ENCODE results near the gene TM7SF3.
"Not testable (repeated sequence)": the region's sequence is repeated elsewhere in the genome, so short reads cannot be mapped to it uniquely, and the experiment has no call there.

TM7SF3 gene

GRCh38 chr12:27014085-27014858 lies at the start of gene TM7SF3:
Gene TM7SF3 (minus strand): TSS chr12:27014384. CDS start chr12:27014168, 216 bp downstream.
- peak; percentile 98 for DNase-seq

GRCh38 chr12:27063250-27063851 lies 49.2 kb upstream of the TM7SF3 start:
- no peak for DNase-seq

- no peak for DNase-seq
Observed at GRCh38 chr12:27061317-27061716, 47.1 kb upstream of the TM7SF3 start.

- DNase-seq, result no peak
Observed at GRCh38 chr12:27060740-27061139, 46.6 kb upstream of the TM7SF3 start.

- no peak for DNase-seq
Observed at GRCh38 chr12:27057543-27057942, 43.4 kb upstream of the TM7SF3 start.

GRCh38 chr12:27055966-27056365 lies 41.8 kb upstream of the TM7SF3 start:
- no peak for DNase-seq

- no peak for DNase-seq
Observed at GRCh38 chr12:27052742-27053141, 38.6 kb upstream of the TM7SF3 start.

GRCh38 chr12:27052176-27052575 lies 38.0 kb upstream of the TM7SF3 start:
- no peak for DNase-seq

GRCh38 chr12:27048822-27049752 lies 34.9 kb upstream of the TM7SF3 start:
- DNase-seq, result peak; percentile 27

GRCh38 chr12:27042018-27042417 lies 27.8 kb upstream of the TM7SF3 start:
- DNase-seq, result not testable (repeated sequence)

- DNase-seq, result not testable (repeated sequence)
Observed at GRCh38 chr12:27040637-27041036, 26.5 kb upstream of the TM7SF3 start.

- no peak for DNase-seq
Observed at GRCh38 chr12:27034607-27035293, 20.6 kb upstream of the TM7SF3 start.

GRCh38 chr12:27032679-27033078 lies 18.5 kb upstream of the TM7SF3 start:
- no peak for DNase-seq

- no peak for DNase-seq
Observed at GRCh38 chr12:27031531-27031930, 17.3 kb upstream of the TM7SF3 start.

- DNase-seq, result no peak
Observed at GRCh38 chr12:27026257-27026656, 12.1 kb upstream of the TM7SF3 start.

- DNase-seq, result no peak
Observed at GRCh38 chr12:27025116-27025515, 10.9 kb upstream of the TM7SF3 start.

GRCh38 chr12:27024291-27024690 lies 10.1 kb upstream of the TM7SF3 start:
- DNase-seq, result no peak

GRCh38 chr12:27020761-27021160 lies 6.6 kb upstream of the TM7SF3 start:
- DNase-seq, result no peak

- DNase-seq, result peak; percentile 37
Observed at GRCh38 chr12:27018037-27018436, 3.9 kb upstream of the TM7SF3 start.

GRCh38 chr12:27017163-27017823 lies 3.1 kb upstream of the TM7SF3 start:
- peak; percentile 87 for DNase-seq

- peak; percentile 85 for DNase-seq
Observed at GRCh38 chr12:27015730-27016076, 1.5 kb upstream of the TM7SF3 start.
